ENCODE measurements around the gene TBC1D22A.

DNA sequence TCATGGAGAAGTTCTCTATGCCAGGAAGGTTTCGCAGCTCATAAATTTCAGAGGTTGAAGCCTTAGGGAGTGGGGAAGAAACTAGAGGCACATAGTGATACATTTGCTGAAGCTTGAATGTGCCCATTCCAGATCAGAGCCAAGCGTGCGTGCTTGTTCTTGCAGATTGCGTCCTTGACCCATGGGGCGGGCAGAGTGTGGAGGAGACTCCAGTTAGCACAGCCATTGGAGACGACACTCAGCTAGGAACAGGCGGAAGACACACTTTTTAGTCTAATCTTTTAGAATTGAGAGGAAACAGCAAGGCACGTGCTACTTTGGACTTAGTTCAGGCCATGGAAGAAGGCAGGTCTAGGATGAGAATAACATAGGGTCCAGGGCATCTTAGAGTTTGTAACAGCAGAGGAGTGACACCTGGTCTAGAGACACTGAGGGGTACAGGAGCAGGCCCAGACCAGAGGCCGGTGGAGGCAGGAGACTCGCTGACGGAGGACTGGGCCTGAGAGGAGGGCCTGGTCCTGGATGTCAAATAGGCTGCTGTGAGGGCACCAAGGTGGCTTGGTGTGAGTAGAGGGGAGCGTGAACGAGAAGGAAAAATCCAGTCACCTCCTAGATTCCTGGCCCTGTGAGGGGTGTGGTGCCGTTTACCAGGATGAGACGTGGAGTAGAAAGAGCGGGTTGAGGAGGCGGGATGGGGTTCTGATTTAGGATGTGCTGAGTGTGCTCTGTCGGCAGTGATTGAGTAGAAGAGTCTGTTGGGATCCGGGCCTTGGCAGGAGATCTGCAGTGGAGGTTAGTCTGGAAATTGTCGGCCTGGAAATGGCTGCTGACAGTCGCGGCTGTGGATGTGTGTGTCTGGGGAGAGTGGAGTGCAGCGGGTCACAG, 154.7 kb downstream of the TBC1D22A start:
- TF ChIP-seq, protein P1, sequence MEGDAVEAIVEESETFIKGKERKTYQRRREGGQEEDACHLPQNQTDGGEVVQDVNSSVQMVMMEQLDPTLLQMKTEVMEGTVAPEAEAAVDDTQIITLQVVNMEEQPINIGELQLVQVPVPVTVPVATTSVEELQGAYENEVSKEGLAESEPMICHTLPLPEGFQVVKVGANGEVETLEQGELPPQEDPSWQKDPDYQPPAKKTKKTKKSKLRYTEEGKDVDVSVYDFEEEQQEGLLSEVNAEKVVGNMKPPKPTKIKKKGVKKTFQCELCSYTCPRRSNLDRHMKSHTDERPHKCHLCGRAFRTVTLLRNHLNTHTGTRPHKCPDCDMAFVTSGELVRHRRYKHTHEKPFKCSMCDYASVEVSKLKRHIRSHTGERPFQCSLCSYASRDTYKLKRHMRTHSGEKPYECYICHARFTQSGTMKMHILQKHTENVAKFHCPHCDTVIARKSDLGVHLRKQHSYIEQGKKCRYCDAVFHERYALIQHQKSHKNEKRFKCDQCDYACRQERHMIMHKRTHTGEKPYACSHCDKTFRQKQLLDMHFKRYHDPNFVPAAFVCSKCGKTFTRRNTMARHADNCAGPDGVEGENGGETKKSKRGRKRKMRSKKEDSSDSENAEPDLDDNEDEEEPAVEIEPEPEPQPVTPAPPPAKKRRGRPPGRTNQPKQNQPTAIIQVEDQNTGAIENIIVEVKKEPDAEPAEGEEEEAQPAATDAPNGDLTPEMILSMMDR (IDR thresholded peaks at IDR 0.05; ENCODE audit: insufficient read depth, low read depth, low read length), result no peak
- TF ChIP-seq EZH2 (IDR thresholded peaks at IDR 0.05; ENCODE audit: insufficient read depth, low read length), result no peak

All from astrocyte (in vitro differentiated cells and primary cell).